MM.1S (cell line): Measurements from ENCODE around the gene HSD11B2.

Source experiments
- DNase-seq: peaks from one replicate; pipeline ENCODE4 v3.0.0-alpha.2; 2015
- H2AFZ ChIP-seq: fragments of 300-600 bp; sonication (generic); 2 replicates; pipeline ENCODE4 v1.6.0; 2016; ENCODE audit warnings: antibody characterized with exemption, low read length
- H3F3A ChIP-seq: fragments of 300-600 bp; sonication (generic); 2 replicates; pipeline ENCODE4 v1.6.1; 2016; ENCODE audit warnings: mild to moderate bottlenecking, antibody characterized with exemption, low read length, moderate library complexity, mixed read lengths; ENCODE audit not compliant: insufficient read depth
- H3K27ac ChIP-seq: fragments of 300-600 bp; sonication (generic); 2 replicates; pipeline ENCODE4 v1.5.1; 2016; ENCODE audit warnings: mild to moderate bottlenecking, low read length
- H3K27me3 ChIP-seq: fragments of 300-600 bp; sonication (generic); replicated peaks from 2 replicates; pipeline ENCODE4 v1.6.0; 2016; ENCODE audit warnings: low read length; ENCODE audit not compliant: insufficient read depth
- H3K36me3 ChIP-seq: fragments of 300-600 bp; sonication (generic); replicated peaks from 2 replicates; pipeline ENCODE4 v1.6.1; 2016; ENCODE audit warnings: mild to moderate bottlenecking, low read length, mixed read lengths; ENCODE audit not compliant: insufficient read depth
- H3K4me1 ChIP-seq: fragments of 300-600 bp; sonication (generic); 2 replicates; pipeline ENCODE4 v1.6.1; 2016; ENCODE audit warnings: low read length, mixed read lengths
- H3K4me2 ChIP-seq: fragments of 300-600 bp; sonication (generic); 2 replicates; pipeline ENCODE4 v1.6.0; 2016; ENCODE audit warnings: low read depth, low read length
- H3K4me3 ChIP-seq: fragments of 300-600 bp; sonication (generic); 2 replicates; pipeline ENCODE4 v1.5.1; 2016; ENCODE audit warnings: low read length, mixed read lengths
- H3K79me2 ChIP-seq: fragments of 300-600 bp; sonication (generic); 2 replicates; pipeline ENCODE4 v1.6.1; 2016; ENCODE audit warnings: mixed run types, low read length, mixed read lengths
- H3K9ac ChIP-seq: fragments of 300-600 bp; sonication (generic); 2 replicates; pipeline ENCODE4 v1.6.1; 2016; ENCODE audit warnings: low read length, mixed read lengths
- H3K9me2 ChIP-seq: fragments of 300-600 bp; sonication (generic); replicated peaks from 2 replicates; pipeline ENCODE4 v1.6.1; 2016; ENCODE audit warnings: mild to moderate bottlenecking, low read length, mixed read lengths; ENCODE audit not compliant: insufficient read depth
- H3K9me3 ChIP-seq: fragments of 300-600 bp; sonication (generic); replicated peaks from 2 replicates; pipeline ENCODE4 v1.6.1; 2016; ENCODE audit warnings: mild to moderate bottlenecking, low read length, mixed read lengths; ENCODE audit not compliant: insufficient read depth
- H4K20me1 ChIP-seq: fragments of 300-600 bp; sonication (generic); 2 replicates; pipeline ENCODE4 v1.6.1; 2016; ENCODE audit warnings: mild to moderate bottlenecking, low read length, moderate library complexity, mixed read lengths; ENCODE audit not compliant: insufficient read depth
- CTCF ChIP-seq: fragments of 300-600 bp; sonication (generic); IDR thresholded peaks from 2 replicates; pipeline ENCODE4 v1.5.1; 2016; ENCODE audit warnings: antibody characterized with exemption, low read length, mixed read lengths
- EZH2 ChIP-seq: fragments of 300-600 bp; sonication (generic); optimal IDR thresholded peaks from 2 replicates; pipeline ENCODE3; 2017; ENCODE audit warnings: low read depth, mild to moderate bottlenecking, antibody characterized with exemption, low read length, mixed read lengths
- EZH2phosphoT487 ChIP-seq: fragments of 300-600 bp; sonication (generic); IDR thresholded peaks from 2 replicates; pipeline ENCODE4 v1.6.1; 2018; ENCODE audit warnings: antibody characterized with exemption, low read length

Gene HSD11B2

GRCh38 chr16:67433131-67433719 lies 2.3 kb downstream of the HSD11B2 start:
- no peaks in the 10 kb centered on the region for H3K9me2 ChIP-seq
- no peaks in the 10 kb centered on the region for H4K20me1 ChIP-seq
- no peak overlapping the region for H3K4me3 ChIP-seq
- H2AFZ ChIP-seq = no peak overlapping the region
- no peaks in the 10 kb centered on the region for H3K79me2 ChIP-seq
- H3K27me3 ChIP-seq = peaks cover 21% of the 10 kb centered on the region
- H3F3A ChIP-seq = no peaks in the 10 kb centered on the region
- DNase-seq = no peak
- no peaks in the 10 kb centered on the region for H3K9me3 ChIP-seq
- H3K9ac ChIP-seq = no peak overlapping the region
- TF ChIP-seq CTCF (no peak), EZH2phosphoT487 (no peak), EZH2 (no peak)
- H3K4me1 ChIP-seq = no peaks in the 10 kb centered on the region
- H3K36me3 ChIP-seq = no peaks in the 10 kb centered on the region
- no peak overlapping the region for H3K27ac ChIP-seq
- no peak overlapping the region for H3K4me2 ChIP-seq

GRCh38 chr16:67435758-67436164 lies 4.8 kb downstream of the HSD11B2 start:
- DNase-seq = no peak
- Histone ChIP-seq H4K20me1 (no peaks in the 10 kb centered on the region), H3K27me3 (no peaks in the 10 kb centered on the region; the same call in 1 of the 2 replicates), H2AFZ (no peak overlapping the region), H3K4me1 (no peaks in the 10 kb centered on the region), H3F3A (no peaks in the 10 kb centered on the region), H3K4me3 (no peak overlapping the region), H3K27ac (no peak overlapping the region), H3K4me2 (no peak overlapping the region), H3K9ac (no peak overlapping the region), H3K9me2 (no peaks in the 10 kb centered on the region), H3K9me3 (no peaks in the 10 kb centered on the region), H3K79me2 (no peaks in the 10 kb centered on the region), H3K36me3 (no peaks in the 10 kb centered on the region)
- TF ChIP-seq CTCF = no peak
- TF ChIP-seq EZH2 = no peak
- TF ChIP-seq EZH2phosphoT487 = no peak

- Histone ChIP-seq H3K79me2 (no peaks in the 10 kb centered on the region), H3K4me2 (no peak overlapping the region)
- DNase-seq = no peak
These were observed 5.8 kb downstream of the HSD11B2 start for GRCh38 chr16:67436640-67437193.

More at GRCh38 chr16:67436640-67437193, 5.8 kb downstream of the HSD11B2 start:
- no peaks in the 10 kb centered on the region for H3K9me2 ChIP-seq
- H3K36me3 ChIP-seq = no peaks in the 10 kb centered on the region
- no peaks in the 10 kb centered on the region for H3F3A ChIP-seq
- H3K27me3 ChIP-seq = no peaks in the 10 kb centered on the region
- no peak overlapping the region for H2AFZ ChIP-seq
- H3K4me3 ChIP-seq = no peak overlapping the region
- TF ChIP-seq EZH2 = no peak
- no peak for TF ChIP-seq CTCF
- no peak for TF ChIP-seq EZH2phosphoT487
- no peak overlapping the region for H3K9ac ChIP-seq
- H3K27ac ChIP-seq = no peak overlapping the region
- no peaks in the 10 kb centered on the region for H3K9me3 ChIP-seq
- H3K4me1 ChIP-seq = no peaks in the 10 kb centered on the region
- no peaks in the 10 kb centered on the region for H4K20me1 ChIP-seq
